SK-N-SH (cell line): ENCODE results near the gene SHROOM2. TPM values are rescaled to one million over a fixed set of nuclear protein-coding genes. Genes with fewer than 3 reads are reported as not detected.

ENCODE experiments used
- CTCF ChIA-PET: fragments of 300-600, 350-600 bp; formaldehyde crosslinking; extraction: SDS; loops from one replicate; lab custom pipeline; 2021; lab: Yijun Ruan, JAX
- POLR2A ChIA-PET: fragments of 350-600 bp; sonication (Branson Sonifier 250); formaldehyde crosslinking; extraction: SDS; loops from one replicate; lab custom pipeline; 2020; ENCODE audit warnings: antibody characterized with exemption, inconsistent platforms; lab: Yijun Ruan, JAX
- DNase-seq: peaks from one replicate; pipeline ENCODE4 v3.0.0; 2012
- H2AFZ ChIP-seq: fragments of 200-600 bp; sonication (generic); 2 replicates; pipeline ENCODE4 v1.8.1; 2016; ENCODE audit warnings: antibody characterized with exemption, mild to moderate bottlenecking, low read depth
- H3F3A ChIP-seq: fragments of 200-600 bp; sonication (generic); replicated peaks from 2 replicates; pipeline ENCODE3; 2016; ENCODE audit warnings: antibody characterized with exemption, mild to moderate bottlenecking; ENCODE audit not compliant: insufficient read depth
- H3K27ac ChIP-seq, 2 experiments: fragments of 200-500 bp in 1 of 2; fragments of 200-600 bp in 1 of 2; sonication (Bioruptor generic) in 1 of 2; sonication (generic), shearing (Covaris generic) in 1 of 2; 2 replicates each; pipeline versions ENCODE4 v1.5.1 to v1.6.1; 2014 to 2016; ENCODE audit warnings: low read depth in 2 of 2, inconsistent platforms in 1 of 2, low read length in 1 of 2, mild to moderate bottlenecking in 1 of 2, mixed read lengths in 1 of 2
- H3K27me3 ChIP-seq: fragments of 200-600 bp; sonication (generic), shearing (Covaris generic); 2 replicates; pipeline ENCODE4 v1.6.1; 2016; ENCODE audit warnings: mixed run types; ENCODE audit not compliant: insufficient read depth
- H3K36me3 ChIP-seq, 2 experiments: fragments of 200-500 bp in 1 of 2; fragments of 200-600 bp in 1 of 2; sonication (Bioruptor generic) in 1 of 2; sonication (generic) in 1 of 2; replicated peaks in 1 of 2; 2 replicates each; pipeline versions ENCODE3 to v1.5.1; 2014 to 2016; ENCODE audit warnings: low read length in 1 of 2, mild to moderate bottlenecking in 1 of 2; ENCODE audit not compliant: insufficient read depth in 2 of 2, control insufficient read depth in 1 of 2
- H3K4me1 ChIP-seq, 2 experiments: fragments of 200-500 bp in 1 of 2; fragments of 200-600 bp in 1 of 2; sonication (Bioruptor generic) in 1 of 2; sonication (generic), shearing (Covaris generic) in 1 of 2; 2 replicates each; pipeline versions ENCODE4 v1.5.1 to v1.6.1; 2014 to 2016; ENCODE audit warnings: low read depth in 1 of 2, low read length in 1 of 2, mixed run types in 1 of 2; ENCODE audit not compliant: insufficient read depth in 2 of 2, control insufficient read depth in 1 of 2
- H3K4me2 ChIP-seq: fragments of 200-600 bp; sonication (generic), shearing (Covaris generic); 2 replicates; pipeline ENCODE4 v1.6.1; 2017; ENCODE audit warnings: mixed run types
- H3K4me3 ChIP-seq, 2 experiments: fragments of 200-500 bp in 1 of 2; fragments of 200-600 bp in 1 of 2; sonication (Bioruptor generic) in 1 of 2; sonication (generic), shearing (Covaris generic) in 1 of 2; 2 replicates each; pipeline versions ENCODE4 v1.5.1 to v1.8.1; 2014 to 2016; ENCODE audit warnings: low read depth in 2 of 2, inconsistent platforms in 1 of 2, low read length in 1 of 2, mild to moderate bottlenecking in 1 of 2, mixed read lengths in 1 of 2, moderate library complexity in 1 of 2
- H3K79me2 ChIP-seq: fragments of 200-600 bp; sonication (generic); 2 replicates; pipeline ENCODE4 v1.8.1; 2017; ENCODE audit warnings: mild to moderate bottlenecking; ENCODE audit not compliant: insufficient read depth
- H3K9ac ChIP-seq: fragments of 200-600 bp; sonication (generic); 2 replicates; pipeline ENCODE4 v1.6.1; 2017; ENCODE audit warnings: mixed run types
- H3K9me2 ChIP-seq: fragments of 200-600 bp; sonication (generic); 2 replicates; pipeline ENCODE4 v1.6.1; 2017; ENCODE audit warnings: mixed run types
- H3K9me3 ChIP-seq: fragments of 200-600 bp; sonication (generic); 2 replicates; pipeline ENCODE4 v1.6.1; 2017; ENCODE audit warnings: mixed run types, mild to moderate bottlenecking, moderate library complexity
- H4K20me1 ChIP-seq: fragments of 200-600 bp; sonication (generic); 2 replicates; pipeline ENCODE4 v1.6.1; 2017; ENCODE audit warnings: mild to moderate bottlenecking, mixed run types; ENCODE audit not compliant: insufficient read depth
- FOSL2 ChIP-seq: IDR thresholded peaks from 2 replicates; pipeline ENCODE4 v1.4.0; 2012; ENCODE audit warnings: low read depth, mild to moderate bottlenecking, moderate library complexity, borderline replicate concordance
- FOXJ3 ChIP-seq: sonication (generic); formaldehyde crosslinking; IDR thresholded peaks from 2 replicates; pipeline ENCODE4 v1.5.1; 2020; ENCODE audit warnings: mild to moderate bottlenecking, missing genetic modification reagents
- GATA2 ChIP-seq: sonication (generic); formaldehyde crosslinking; IDR thresholded peaks from 2 replicates; pipeline ENCODE4 v1.5.0; 2020; ENCODE audit warnings: mild to moderate bottlenecking, missing genetic modification reagents
- MEF2A ChIP-seq: IDR thresholded peaks from 2 replicates; pipeline ENCODE4 v1.4.0; 2012; ENCODE audit warnings: low read depth, borderline replicate concordance
- NRF1 ChIP-seq: IDR thresholded peaks from 2 replicates; pipeline ENCODE4 v1.6.1; 2012; ENCODE audit warnings: low read depth, mild to moderate bottlenecking, low read length
- POLR2AphosphoS5 ChIP-seq: IDR thresholded peaks from 2 replicates; pipeline ENCODE4 v1.6.1; 2012; ENCODE audit warnings: low read depth, low read length
- RAD21 ChIP-seq: IDR thresholded peaks from 2 replicates; pipeline ENCODE4 v1.6.1; 2012; ENCODE audit warnings: mild to moderate bottlenecking, low read length
- RCOR1 ChIP-seq: fragments of 150-350 bp; IDR thresholded peaks from 2 replicates; pipeline ENCODE4 v1.6.1; 2017; ENCODE audit warnings: antibody characterized with exemption, low read length
- RFX5 ChIP-seq: IDR thresholded peaks from 2 replicates; pipeline ENCODE4 v1.6.1; 2012; ENCODE audit warnings: mild to moderate bottlenecking, improper control_type of control experiment, low read length
- RXRA ChIP-seq: IDR thresholded peaks from 2 replicates; pipeline ENCODE4 v1.4.0; 2012; ENCODE audit warnings: low read depth, mild to moderate bottlenecking, borderline replicate concordance
- SIN3A ChIP-seq: IDR thresholded peaks from 2 replicates; pipeline ENCODE4 v1.6.1; 2012; ENCODE audit warnings: low read depth, mild to moderate bottlenecking, low read length, moderate library complexity, borderline replicate concordance
- SMC3 ChIP-seq: IDR thresholded peaks from 2 replicates; pipeline ENCODE4 v1.6.1; 2012; ENCODE audit warnings: low read depth, low read length, improper control_type of control experiment
- TCF12 ChIP-seq: IDR thresholded peaks from 2 replicates; pipeline ENCODE4 v1.4.0; 2012
- YY1 ChIP-seq: IDR thresholded peaks from 2 replicates; pipeline ENCODE4 v1.4.0; 2012; ENCODE audit warnings: low read depth, mild to moderate bottlenecking
- WGBS: methylation state at CpG from one replicate; pipeline ENCODE4 v1.1.6; 2017; ENCODE audit warnings: low lambda C conversion rate; 5-methylcytosine and 5-hydroxymethylcytosine counted together
- polyA plus RNA-seq, 3 experiments: library from polyadenylated mRNA; depleted of rRNA; stranded (reverse); fragments of >200 nt; gene quantifications; 2 replicates each; pipeline ENCODE4 v1.2.3, GENCODE V29; 2012
- TF ChIP-seq, protein P1 (sequence below): IDR thresholded peaks from 2 replicates; pipeline ENCODE4 v1.4.0; 2012; ENCODE audit warnings: low read depth, borderline replicate concordance
- TF ChIP-seq, protein P2 (sequence below): IDR thresholded peaks from 2 replicates; pipeline ENCODE4; 2012
- TF ChIP-seq, protein P3 (sequence below): fragments of 150-350 bp; IDR thresholded peaks from 2 replicates; pipeline ENCODE4 v1.6.1; 2016; ENCODE audit warnings: mild to moderate bottlenecking, low read depth, low read length
- TF ChIP-seq, protein P4 (sequence below): IDR thresholded peaks from 2 replicates; pipeline ENCODE4 v1.4.0; 2012; ENCODE audit warnings: low read depth

The SHROOM2 gene
- polyA plus RNA-seq, 1 of the 3 experiments (the other 2 are of a cell fraction): not detected

DNA sequence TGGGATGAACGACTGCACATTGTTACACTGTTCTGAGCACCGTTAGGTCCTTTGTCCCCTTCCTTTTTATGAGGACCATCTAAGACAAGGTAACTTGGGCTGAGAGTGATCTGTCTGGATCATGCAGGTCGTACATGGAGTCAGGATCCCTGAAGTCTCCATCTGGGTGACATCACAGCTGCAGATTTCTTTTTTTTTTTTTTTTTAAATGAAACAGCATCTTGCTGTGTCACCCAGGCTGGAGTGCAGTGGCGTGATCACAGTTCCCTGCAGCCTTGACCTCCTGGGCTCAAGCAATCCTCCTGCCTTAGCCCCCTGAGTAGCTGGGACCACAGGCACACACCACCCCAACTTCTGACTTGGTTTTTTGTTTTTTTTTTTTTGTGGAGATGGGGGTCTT lies 16.5 kb downstream of the SHROOM2 start:
- TF ChIP-seq NRF1: no peak
- no peak for TF ChIP-seq FOSL2
- no peak for TF ChIP-seq RXRA
- TF ChIP-seq RFX5: no peak
- TF ChIP-seq POLR2AphosphoS5: no peak
- no peak for TF ChIP-seq YY1
- no peak for TF ChIP-seq TCF12
- TF ChIP-seq, protein P1, sequence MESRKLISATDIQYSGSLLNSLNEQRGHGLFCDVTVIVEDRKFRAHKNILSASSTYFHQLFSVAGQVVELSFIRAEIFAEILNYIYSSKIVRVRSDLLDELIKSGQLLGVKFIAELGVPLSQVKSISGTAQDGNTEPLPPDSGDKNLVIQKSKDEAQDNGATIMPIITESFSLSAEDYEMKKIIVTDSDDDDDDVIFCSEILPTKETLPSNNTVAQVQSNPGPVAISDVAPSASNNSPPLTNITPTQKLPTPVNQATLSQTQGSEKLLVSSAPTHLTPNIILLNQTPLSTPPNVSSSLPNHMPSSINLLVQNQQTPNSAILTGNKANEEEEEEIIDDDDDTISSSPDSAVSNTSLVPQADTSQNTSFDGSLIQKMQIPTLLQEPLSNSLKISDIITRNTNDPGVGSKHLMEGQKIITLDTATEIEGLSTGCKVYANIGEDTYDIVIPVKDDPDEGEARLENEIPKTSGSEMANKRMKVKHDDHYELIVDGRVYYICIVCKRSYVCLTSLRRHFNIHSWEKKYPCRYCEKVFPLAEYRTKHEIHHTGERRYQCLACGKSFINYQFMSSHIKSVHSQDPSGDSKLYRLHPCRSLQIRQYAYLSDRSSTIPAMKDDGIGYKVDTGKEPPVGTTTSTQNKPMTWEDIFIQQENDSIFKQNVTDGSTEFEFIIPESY: no peak
- no peak for TF ChIP-seq RCOR1
- no peak for TF ChIP-seq SMC3
- TF ChIP-seq MEF2A: no peak
- no peak for TF ChIP-seq FOXJ3 (CRISPR knock-in tag)
- TF ChIP-seq, protein P2, sequence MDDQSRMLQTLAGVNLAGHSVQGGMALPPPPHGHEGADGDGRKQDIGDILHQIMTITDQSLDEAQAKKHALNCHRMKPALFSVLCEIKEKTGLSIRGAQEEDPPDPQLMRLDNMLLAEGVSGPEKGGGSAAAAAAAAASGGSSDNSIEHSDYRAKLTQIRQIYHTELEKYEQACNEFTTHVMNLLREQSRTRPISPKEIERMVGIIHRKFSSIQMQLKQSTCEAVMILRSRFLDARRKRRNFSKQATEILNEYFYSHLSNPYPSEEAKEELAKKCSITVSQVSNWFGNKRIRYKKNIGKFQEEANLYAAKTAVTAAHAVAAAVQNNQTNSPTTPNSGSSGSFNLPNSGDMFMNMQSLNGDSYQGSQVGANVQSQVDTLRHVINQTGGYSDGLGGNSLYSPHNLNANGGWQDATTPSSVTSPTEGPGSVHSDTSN: no peak
- TF ChIP-seq RAD21: no peak
- TF ChIP-seq, protein P3, sequence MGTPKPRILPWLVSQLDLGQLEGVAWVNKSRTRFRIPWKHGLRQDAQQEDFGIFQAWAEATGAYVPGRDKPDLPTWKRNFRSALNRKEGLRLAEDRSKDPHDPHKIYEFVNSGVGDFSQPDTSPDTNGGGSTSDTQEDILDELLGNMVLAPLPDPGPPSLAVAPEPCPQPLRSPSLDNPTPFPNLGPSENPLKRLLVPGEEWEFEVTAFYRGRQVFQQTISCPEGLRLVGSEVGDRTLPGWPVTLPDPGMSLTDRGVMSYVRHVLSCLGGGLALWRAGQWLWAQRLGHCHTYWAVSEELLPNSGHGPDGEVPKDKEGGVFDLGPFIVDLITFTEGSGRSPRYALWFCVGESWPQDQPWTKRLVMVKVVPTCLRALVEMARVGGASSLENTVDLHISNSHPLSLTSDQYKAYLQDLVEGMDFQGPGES: no peak
- no peak for TF ChIP-seq GATA2 (CRISPR knock-in tag)
- TF ChIP-seq, protein P4, sequence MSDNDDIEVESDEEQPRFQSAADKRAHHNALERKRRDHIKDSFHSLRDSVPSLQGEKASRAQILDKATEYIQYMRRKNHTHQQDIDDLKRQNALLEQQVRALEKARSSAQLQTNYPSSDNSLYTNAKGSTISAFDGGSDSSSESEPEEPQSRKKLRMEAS: no peak
- no peak for TF ChIP-seq SIN3A
- CTCF ChIA-PET: no interaction called here

More for the DNA sequence above, 16.5 kb downstream of the SHROOM2 start:
- no peaks in the 10 kb centered on the region; a peak in 1 of 4 replicates for H3K4me1 ChIP-seq
- H3K79me2 ChIP-seq: no peaks in the 10 kb centered on the region
- H3K27me3 ChIP-seq: no peaks in the 10 kb centered on the region
- 19% methylated on average over 4 of the region's 4 CpGs for WGBS
- no peaks in the 10 kb centered on the region for H3K9me3 ChIP-seq
- H3K4me2 ChIP-seq: no peak overlapping the region
- no peak for DNase-seq
- no peak overlapping the region for H2AFZ ChIP-seq
- no peaks in the 10 kb centered on the region for H3F3A ChIP-seq
- H3K9ac ChIP-seq: no peak overlapping the region
- H4K20me1 ChIP-seq: no peaks in the 10 kb centered on the region
- H3K9me2 ChIP-seq: no peaks in the 10 kb centered on the region
- H3K36me3 ChIP-seq: no peaks in the 10 kb centered on the region
- H3K27ac ChIP-seq: no peak overlapping the region
- H3K4me3 ChIP-seq: no peak overlapping the region
- POLR2A ChIA-PET: no interaction called here
